HFF-Myc (cell line): Measurements from ENCODE around the gene MEPE.

Experiments used
- DNase-seq: peaks from one replicate; pipeline ENCODE4 v3.0.0-alpha.2; 2011; ENCODE audit warnings: low read depth; ENCODE audit errors: extremely low read depth
- H3K4me3 ChIP-seq: replicated peaks from 2 replicates; pipeline ENCODE4 v1.5.1; 2011; ENCODE audit warnings: low read depth, mild to moderate bottlenecking, control low read depth, low read length
- TF ChIP-seq, protein P1 (sequence below): IDR thresholded peaks from 2 replicates; pipeline ENCODE4 v1.5.1; 2012; ENCODE audit warnings: mild to moderate bottlenecking, low read depth, low read length, control low read depth; ENCODE audit errors: missing control alignments

The MEPE gene

DNA sequence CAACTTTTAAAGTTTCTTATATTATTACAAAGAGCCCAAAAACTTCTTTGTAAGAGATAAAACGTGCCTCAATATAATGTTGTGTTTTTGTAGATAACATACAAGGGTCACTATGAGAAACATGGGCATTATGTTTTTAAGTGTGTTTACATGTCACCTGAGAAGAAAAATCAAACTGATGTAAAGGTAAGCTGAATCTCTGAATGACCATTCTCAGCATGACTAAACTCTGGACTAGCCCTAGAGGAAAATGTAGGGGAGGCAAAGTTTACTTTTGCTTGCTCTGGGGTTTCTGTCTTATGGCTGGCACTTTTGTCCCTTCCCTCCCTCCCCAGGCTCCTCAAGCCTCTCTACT lies 6.8 kb downstream of the MEPE start:
- TF ChIP-seq, protein P1, sequence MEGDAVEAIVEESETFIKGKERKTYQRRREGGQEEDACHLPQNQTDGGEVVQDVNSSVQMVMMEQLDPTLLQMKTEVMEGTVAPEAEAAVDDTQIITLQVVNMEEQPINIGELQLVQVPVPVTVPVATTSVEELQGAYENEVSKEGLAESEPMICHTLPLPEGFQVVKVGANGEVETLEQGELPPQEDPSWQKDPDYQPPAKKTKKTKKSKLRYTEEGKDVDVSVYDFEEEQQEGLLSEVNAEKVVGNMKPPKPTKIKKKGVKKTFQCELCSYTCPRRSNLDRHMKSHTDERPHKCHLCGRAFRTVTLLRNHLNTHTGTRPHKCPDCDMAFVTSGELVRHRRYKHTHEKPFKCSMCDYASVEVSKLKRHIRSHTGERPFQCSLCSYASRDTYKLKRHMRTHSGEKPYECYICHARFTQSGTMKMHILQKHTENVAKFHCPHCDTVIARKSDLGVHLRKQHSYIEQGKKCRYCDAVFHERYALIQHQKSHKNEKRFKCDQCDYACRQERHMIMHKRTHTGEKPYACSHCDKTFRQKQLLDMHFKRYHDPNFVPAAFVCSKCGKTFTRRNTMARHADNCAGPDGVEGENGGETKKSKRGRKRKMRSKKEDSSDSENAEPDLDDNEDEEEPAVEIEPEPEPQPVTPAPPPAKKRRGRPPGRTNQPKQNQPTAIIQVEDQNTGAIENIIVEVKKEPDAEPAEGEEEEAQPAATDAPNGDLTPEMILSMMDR: no peak
- no peak overlapping the region for H3K4me3 ChIP-seq
- no peak for DNase-seq

DNA sequence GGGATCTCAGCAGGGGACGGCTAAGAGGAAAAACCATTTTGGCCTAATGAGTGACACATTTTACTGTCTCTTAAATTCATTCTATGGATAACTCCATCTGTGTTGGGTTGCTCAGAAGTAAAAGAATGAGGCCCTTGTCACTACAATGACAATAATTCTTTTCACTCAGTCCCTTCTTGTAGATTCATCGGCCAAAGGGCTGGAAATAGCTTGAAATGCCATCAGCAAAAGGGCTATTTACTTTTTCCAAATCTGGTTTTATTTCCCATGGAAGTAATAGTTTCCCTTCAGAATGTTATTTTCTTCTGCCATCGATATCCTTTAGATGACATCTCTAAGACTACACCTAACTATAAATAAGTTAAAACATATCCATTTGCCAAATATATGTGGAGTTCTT lies 7.4 kb downstream of the MEPE start:
- no peak overlapping the region for H3K4me3 ChIP-seq
- TF ChIP-seq, protein P1: no peak
- DNase-seq: no peak

DNA sequence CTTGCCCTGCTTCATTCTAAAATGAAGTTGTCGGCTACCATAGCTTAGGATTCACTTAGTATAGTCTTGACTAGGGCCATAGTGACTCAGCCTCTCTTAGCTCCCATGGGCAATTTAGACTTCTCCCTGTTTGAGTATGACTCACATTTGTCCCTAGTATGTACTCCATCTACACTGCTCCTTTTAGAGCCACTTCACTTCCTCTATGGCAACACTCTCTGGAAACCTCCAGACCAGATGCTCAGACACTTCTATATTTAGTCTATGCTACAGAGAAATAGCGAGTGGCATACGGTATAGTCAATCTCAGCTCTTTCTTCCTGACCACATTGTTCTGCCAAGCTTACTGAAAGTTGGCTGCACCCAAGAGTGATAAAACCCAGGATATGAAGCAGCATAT lies 11.2 kb downstream of the MEPE start:
- TF ChIP-seq, protein P1: no peak

DNA sequence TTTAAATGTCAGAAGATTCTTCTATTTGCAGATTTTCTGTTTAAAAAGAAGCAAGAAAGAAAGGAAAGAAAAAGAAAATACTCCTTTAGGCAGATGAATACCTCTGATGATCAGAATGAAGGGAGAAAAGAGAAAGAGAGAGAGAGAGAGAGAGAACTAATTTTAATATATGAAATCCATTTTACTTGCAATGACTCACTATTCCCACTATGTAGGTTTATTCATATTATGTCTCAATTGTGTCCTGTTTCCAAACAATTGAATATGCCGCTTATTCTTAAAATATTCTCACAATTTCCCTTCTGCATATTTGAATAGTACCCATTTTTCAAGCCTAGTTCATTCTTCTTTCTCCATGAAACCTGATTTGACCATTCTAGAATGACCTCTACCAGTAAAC lies 11.7 kb downstream of the MEPE start:
- TF ChIP-seq, protein P1: no peak
- H3K4me3 ChIP-seq: no peak overlapping the region
- DNase-seq: no peak

More for the DNA sequence above, 11.2 kb downstream of the MEPE start:
- peak; percentile 48 for DNase-seq
- no peak overlapping the region for H3K4me3 ChIP-seq

DNA sequence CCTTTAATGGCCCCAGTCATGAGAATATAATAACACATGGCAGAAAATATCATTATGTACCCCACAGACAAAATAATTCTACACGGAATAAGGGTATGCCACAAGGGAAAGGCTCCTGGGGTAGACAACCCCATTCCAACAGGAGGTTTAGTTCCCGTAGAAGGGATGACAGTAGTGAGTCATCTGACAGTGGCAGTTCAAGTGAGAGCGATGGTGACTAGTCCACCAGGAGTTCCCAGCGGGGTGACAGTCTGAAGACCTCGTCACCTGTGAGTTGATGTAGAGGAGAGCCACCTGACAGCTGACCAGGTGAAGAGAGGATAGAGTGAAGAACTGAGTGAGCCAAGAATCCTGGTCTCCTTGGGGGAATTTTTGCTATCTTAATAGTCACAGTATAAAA lies 13.5 kb downstream of the MEPE start:
- H3K4me3 ChIP-seq: no peak overlapping the region
- no peak for DNase-seq
- TF ChIP-seq, protein P1: no peak

DNA sequence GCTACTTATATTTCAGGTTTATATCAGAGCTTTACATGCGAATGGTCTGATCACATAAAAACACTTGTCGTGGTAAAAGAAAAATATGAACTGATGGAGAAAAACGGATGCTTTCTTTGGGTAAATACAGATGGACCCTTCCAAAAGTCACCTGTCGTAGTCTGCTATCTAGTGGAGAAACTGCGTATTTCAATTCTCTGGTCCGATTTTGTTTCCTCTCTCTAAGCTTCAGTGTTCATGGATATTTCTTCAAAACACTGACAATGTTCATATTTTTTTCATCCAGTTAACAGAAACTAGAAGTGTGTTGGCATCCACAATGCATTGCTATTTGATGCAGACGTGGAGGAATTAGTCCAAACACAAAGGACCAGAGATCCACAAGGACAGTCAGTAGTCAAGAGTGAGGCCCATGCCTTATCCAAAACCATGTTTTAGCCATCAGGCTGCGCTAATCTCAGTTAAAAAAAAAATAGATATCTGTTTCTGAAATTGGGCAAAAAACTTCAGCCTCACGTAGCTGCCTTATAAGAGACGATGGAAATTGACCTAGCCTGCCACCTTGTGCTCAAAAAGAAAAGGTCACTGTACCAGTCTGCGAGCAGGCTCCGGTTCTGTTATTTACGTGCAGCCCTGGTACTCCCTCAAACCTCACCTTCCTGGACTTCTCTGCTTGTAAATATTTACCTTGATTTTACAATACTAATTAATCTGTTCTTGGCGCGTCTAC lies 16.0 kb downstream of the MEPE start:
- TF ChIP-seq, protein P1: peak; percentile 54
- peak; percentile 26 for DNase-seq
- no peak overlapping the region for H3K4me3 ChIP-seq

DNA sequence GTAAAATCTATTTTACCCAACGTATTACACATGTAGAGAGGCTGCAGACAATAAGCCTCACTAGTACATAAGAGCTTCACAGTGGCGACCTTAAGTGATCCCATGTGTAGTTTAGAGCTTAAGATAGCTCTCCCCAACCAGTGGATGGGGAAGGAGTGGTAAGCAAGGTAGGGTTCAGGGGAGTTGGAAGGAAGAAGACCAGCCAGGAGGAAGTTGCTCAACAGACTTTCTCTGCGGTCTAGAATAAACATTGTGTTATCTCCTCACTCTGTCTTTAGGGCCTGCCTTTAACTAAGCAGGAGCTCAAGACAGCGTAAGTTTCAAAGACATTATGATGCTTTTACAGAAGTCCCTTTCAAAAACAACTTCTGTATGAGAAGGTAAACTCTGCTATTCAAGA lies 16.8 kb downstream of the MEPE start:
- TF ChIP-seq, protein P1: no peak
- no peak for DNase-seq
- H3K4me3 ChIP-seq: no peak overlapping the region
